ENCODE data around the gene GFI1. TPM values are rescaled to one million over a fixed set of nuclear protein-coding genes. Genes with fewer than 3 reads are reported as not detected.
A peak's percentile ranks its signal among the peaks of the same experiment; 100 is the strongest.

GFI1 gene
- total RNA-seq, 2 donors from 2014 or later = 0.71 to 2.4 TPM

- no peak for ATAC-seq (ENCODE audit: insufficient number of reproducible peaks, low FRiP score, low read depth)
- Histone ChIP-seq H3K4me3 (peak overlapping the region; percentile 72), H3K36me3 (no peaks in the 10 kb centered on the region), H3K27ac (no peak overlapping the region), H3K27me3 (replicated peaks; ENCODE audit: insufficient read depth) (no peaks in the 10 kb centered on the region), H3K4me1 (ENCODE audit: control insufficient read depth in 1 of 2, low read depth in 2 of 2) (peaks cover 42 to 65% of the 10 kb centered on the region in 2 donors), H3K9me3 (no peaks in the 10 kb centered on the region)
- DNase-seq (ENCODE audit: low spot score) = no peak
- TF ChIP-seq CTCF (IDR thresholded peaks at IDR 0.05) = no peak
Observed at GRCh38 chr1:92482665-92483609, 3.8 kb downstream of the GFI1 start.

- ATAC-seq (ENCODE audit: insufficient number of reproducible peaks, low FRiP score, low read depth) = no peak
- Histone ChIP-seq H3K36me3 (no peaks in the 10 kb centered on the region), H3K27me3 (replicated peaks; ENCODE audit: insufficient read depth) (no peaks in the 10 kb centered on the region), H3K4me3 (peak overlapping the region; percentile 72), H3K4me1 (ENCODE audit: control insufficient read depth in 1 of 2, low read depth in 2 of 2) (peaks cover 42 to 65% of the 10 kb centered on the region in 2 donors), H3K9me3 (no peaks in the 10 kb centered on the region), H3K27ac (no peak overlapping the region)
- DNase-seq (ENCODE audit: low spot score) = no peak
- TF ChIP-seq CTCF (IDR thresholded peaks at IDR 0.05) = no peak
Observed at GRCh38 chr1:92481971-92482664, 4.6 kb downstream of the GFI1 start.

GRCh38 chr1:92481599-92481925 lies 5.2 kb downstream of the GFI1 start:
- Histone ChIP-seq H3K4me3 (peak overlapping the region; percentile 72), H3K27me3 (replicated peaks; ENCODE audit: insufficient read depth) (no peaks in the 10 kb centered on the region), H3K27ac (no peak overlapping the region), H3K4me1 (ENCODE audit: control insufficient read depth in 1 of 2, low read depth in 2 of 2) (peaks cover 42 to 60% of the 10 kb centered on the region in 2 donors), H3K9me3 (no peaks in the 10 kb centered on the region), H3K36me3 (no peaks in the 10 kb centered on the region)
- no peak for TF ChIP-seq CTCF (IDR thresholded peaks at IDR 0.05)
- DNase-seq (ENCODE audit: low spot score) (no peak), ATAC-seq (ENCODE audit: insufficient number of reproducible peaks, low FRiP score, low read depth) (no peak)

GRCh38 chr1:92480813-92481598 lies 5.7 kb downstream of the GFI1 start:
- Histone ChIP-seq H3K27ac (no peak overlapping the region), H3K36me3 (no peaks in the 10 kb centered on the region), H3K9me3 (no peaks in the 10 kb centered on the region), H3K4me3 (peak overlapping the region; percentile 72), H3K4me1 (ENCODE audit: control insufficient read depth in 1 of 2, low read depth in 2 of 2) (peaks cover 40 to 58% of the 10 kb centered on the region in 2 donors), H3K27me3 (replicated peaks; ENCODE audit: insufficient read depth) (no peaks in the 10 kb centered on the region)
- DNase-seq (ENCODE audit: low spot score) (no peak), ATAC-seq (ENCODE audit: insufficient number of reproducible peaks, low FRiP score, low read depth) (no peak)
- TF ChIP-seq CTCF (IDR thresholded peaks at IDR 0.05) = no peak

Measured in thoracic aorta (tissue), 2 donors.